ACHN (cell line): Measurements from ENCODE around the gene BZW1.

Experiments used
- DNase-seq: peaks from one replicate; pipeline ENCODE4 v3.0.0-alpha.2; 2015
- in situ Hi-C: cut with HindIII; loops from 2 replicates; pipeline ENCODE4 v1.10.0; 2017; ENCODE audit warnings: low sequenced_read_pairs, low pct_ligation_motif_present, low pct_unique_long_range_greater_than_20kb

The BZW1 gene

GRCh38 chr2:200860092-200860795, 48.5 kb downstream of the BZW1 start:
- in situ Hi-C loops = no loop called here
- DNase-seq = no peak

- in situ Hi-C loops = no loop called here
- no peak for DNase-seq
Observed at GRCh38 chr2:200861617-200862155, 50.0 kb downstream of the BZW1 start.

- in situ Hi-C loops = no loop called here
- peak; percentile 54 for DNase-seq
Observed at GRCh38 chr2:200862532-200863000, 50.9 kb downstream of the BZW1 start.

GRCh38 chr2:200863782-200864175, 52.1 kb downstream of the BZW1 start:
- in situ Hi-C loops = no loop called here
- DNase-seq = peak; percentile 52

- DNase-seq = peak; percentile 95
- in situ Hi-C loops = no loop called here
Observed at GRCh38 chr2:200864176-200865034, 52.7 kb downstream of the BZW1 start, which contains the start of gene CLK1. TSS of gene CLK1 (minus strand) at chr2:200864658. CDS start at chr2:200861862, 2,796 bp downstream.

- DNase-seq = no peak
- in situ Hi-C loops = no loop called here
Observed at GRCh38 chr2:200869014-200869413, 57.3 kb downstream of the BZW1 start.

GRCh38 chr2:200871151-200871550, 59.4 kb downstream of the BZW1 start:
- no peak for DNase-seq
- in situ Hi-C loops = no loop called here

- in situ Hi-C loops = no loop called here
- DNase-seq = no peak
Observed at GRCh38 chr2:200873560-200873959, 61.9 kb downstream of the BZW1 start.
